ENCODE data around the gene EPB41. TPM values are rescaled to one million over a fixed set of nuclear protein-coding genes. Genes with fewer than 3 reads are reported as not detected.

Gene EPB41
- total RNA-seq, 1 experiment from 2014 or later: 40.7 TPM

- TF ChIP-seq, protein P1, sequence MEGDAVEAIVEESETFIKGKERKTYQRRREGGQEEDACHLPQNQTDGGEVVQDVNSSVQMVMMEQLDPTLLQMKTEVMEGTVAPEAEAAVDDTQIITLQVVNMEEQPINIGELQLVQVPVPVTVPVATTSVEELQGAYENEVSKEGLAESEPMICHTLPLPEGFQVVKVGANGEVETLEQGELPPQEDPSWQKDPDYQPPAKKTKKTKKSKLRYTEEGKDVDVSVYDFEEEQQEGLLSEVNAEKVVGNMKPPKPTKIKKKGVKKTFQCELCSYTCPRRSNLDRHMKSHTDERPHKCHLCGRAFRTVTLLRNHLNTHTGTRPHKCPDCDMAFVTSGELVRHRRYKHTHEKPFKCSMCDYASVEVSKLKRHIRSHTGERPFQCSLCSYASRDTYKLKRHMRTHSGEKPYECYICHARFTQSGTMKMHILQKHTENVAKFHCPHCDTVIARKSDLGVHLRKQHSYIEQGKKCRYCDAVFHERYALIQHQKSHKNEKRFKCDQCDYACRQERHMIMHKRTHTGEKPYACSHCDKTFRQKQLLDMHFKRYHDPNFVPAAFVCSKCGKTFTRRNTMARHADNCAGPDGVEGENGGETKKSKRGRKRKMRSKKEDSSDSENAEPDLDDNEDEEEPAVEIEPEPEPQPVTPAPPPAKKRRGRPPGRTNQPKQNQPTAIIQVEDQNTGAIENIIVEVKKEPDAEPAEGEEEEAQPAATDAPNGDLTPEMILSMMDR (IDR thresholded peaks at IDR 0.05; ENCODE audit: unreplicated experiment): no peak
- BruUV-seq (replicated peaks): no TSS peak
- Mint-ChIP-seq H3K9me3 (ENCODE audit: low read depth, unreplicated experiment) (no peaks in the 10 kb centered on the region), H3K36me3 (ENCODE audit: insufficient read depth, unreplicated experiment) (peaks cover 15% of the 10 kb centered on the region), H3K4me3 (ENCODE audit: low read depth, unreplicated experiment) (peak overlapping the region; percentile 61), H3K4me1 (ENCODE audit: low read depth, unreplicated experiment) (no peaks in the 10 kb centered on the region), H3K27ac (ENCODE audit: unreplicated experiment) (no peak overlapping the region), H3K27me3 (ENCODE audit: unreplicated experiment) (peaks cover 33% of the 10 kb centered on the region)
- DNase-seq: peak; percentile 24
- CTCF ChIA-PET: interaction anchor here (0.6 kb wide), 1 partner anchor 315 kb away, joined by 6 read pairs; no protein-coding TSS in a partner anchor
- intact Hi-C loops (cut with micrococcal nuclease; ENCODE audit: unreplicated experiment): no loop called here
Observed at GRCh38 chr1:29123053-29123886, 208.9 kb downstream of the EPB41 start.

DNA sequence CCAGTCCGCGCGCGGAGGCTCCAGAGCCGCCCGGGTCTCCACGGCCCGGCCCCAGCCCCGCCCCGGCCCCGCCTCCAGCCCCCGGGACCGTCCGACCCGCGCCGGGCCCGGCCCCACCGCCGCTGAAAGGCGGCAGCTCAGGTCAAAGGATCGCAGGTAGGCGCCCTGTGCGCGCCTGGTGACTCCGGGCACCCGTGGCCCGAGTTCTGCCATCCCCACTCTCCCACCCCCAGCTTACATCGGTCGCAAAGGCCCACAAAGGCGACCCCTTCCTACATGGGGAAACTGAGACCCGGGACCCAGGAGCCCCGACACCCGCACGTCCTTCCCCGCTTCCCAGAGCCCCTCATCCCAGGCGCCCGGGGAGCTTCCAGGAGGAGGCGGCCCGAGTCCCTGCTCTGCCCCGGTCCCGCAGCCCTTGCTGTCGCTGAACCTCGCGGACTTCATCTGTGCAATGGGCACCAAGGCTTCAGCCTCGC is 209.6 kb downstream of the EPB41 start, which contains the start of gene TMEM200B:
TSS of gene TMEM200B (minus strand) at position 17 of the 479 bp plus-strand sequence. CDS start 2,075 bp downstream, outside the sequence.
- CTCF ChIA-PET: interaction anchor here (0.6 kb wide), 1 partner anchor 315 kb away, joined by 6 read pairs; no protein-coding TSS in a partner anchor
- intact Hi-C loops (cut with micrococcal nuclease; ENCODE audit: unreplicated experiment): no loop called here

DNA sequence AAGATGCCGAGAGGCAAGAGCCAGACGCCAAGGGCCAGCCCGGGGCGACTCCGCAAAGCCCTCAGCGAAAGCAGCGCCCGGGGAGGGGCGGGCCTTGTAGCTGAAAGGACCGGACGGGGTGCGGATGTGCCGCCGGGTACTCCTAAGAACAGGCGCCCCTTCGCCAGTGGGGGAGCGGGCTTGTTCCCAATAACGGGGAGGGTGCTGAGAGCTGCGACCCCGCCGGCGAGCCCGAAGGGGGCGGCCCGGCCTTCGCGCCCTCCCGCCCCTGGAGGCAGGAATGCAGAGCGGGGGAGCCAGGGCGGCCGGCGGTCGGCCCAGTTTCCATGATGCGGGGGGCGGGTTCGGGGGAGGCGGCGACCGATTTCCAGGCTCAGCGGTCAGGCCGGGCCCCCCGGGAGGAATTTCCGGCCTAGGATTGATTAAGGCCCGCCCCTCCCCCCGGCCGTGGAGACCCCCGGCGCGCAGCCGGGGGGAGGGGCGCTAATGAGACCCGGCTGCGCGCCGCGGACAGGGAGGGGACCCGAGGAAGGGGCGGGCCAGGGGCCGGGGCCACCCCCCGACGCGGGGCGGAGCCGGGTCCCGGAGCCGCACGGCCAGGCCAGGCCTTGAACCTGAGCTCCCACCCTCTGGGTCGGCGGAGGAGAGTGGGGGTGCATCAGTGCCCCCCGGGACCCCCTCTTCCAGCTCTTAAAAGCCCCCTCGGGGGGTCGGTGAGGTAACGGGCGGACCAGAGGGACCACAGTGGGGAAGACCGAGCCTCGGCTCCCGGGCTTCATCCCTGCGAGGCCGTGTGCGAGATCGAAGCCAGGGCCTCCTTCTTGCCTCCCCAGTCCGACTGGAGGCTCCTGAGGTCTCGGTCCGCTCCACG is 210.2 kb downstream of the EPB41 start:
- Mint-ChIP-seq H3K27ac (ENCODE audit: unreplicated experiment) (peak overlapping the region; percentile 67), H3K36me3 (ENCODE audit: insufficient read depth, unreplicated experiment) (peaks cover 10% of the 10 kb centered on the region), H3K4me1 (ENCODE audit: low read depth, unreplicated experiment) (no peaks in the 10 kb centered on the region), H3K27me3 (ENCODE audit: unreplicated experiment) (peaks cover 39% of the 10 kb centered on the region), H3K9me3 (ENCODE audit: low read depth, unreplicated experiment) (no peaks in the 10 kb centered on the region), H3K4me3 (ENCODE audit: low read depth, unreplicated experiment) (peak overlapping the region; percentile 61)
- no TSS peak for BruUV-seq (replicated peaks)
- DNase-seq: peak; percentile 66
- CTCF ChIA-PET: no interaction called here
- intact Hi-C loops (cut with micrococcal nuclease; ENCODE audit: unreplicated experiment): no loop called here
- TF ChIP-seq, protein P1 (IDR thresholded peaks at IDR 0.05; ENCODE audit: unreplicated experiment): peak; percentile 66

More for the DNA sequence above, 209.6 kb downstream of the EPB41 start, which contains the start of gene TMEM200B:
- Mint-ChIP-seq H3K27ac (ENCODE audit: unreplicated experiment) (no peak within 1 kb of the TSS), H3K36me3 (ENCODE audit: insufficient read depth, unreplicated experiment) (peaks cover 10% of the 10 kb centered on the region), H3K9me3 (ENCODE audit: low read depth, unreplicated experiment) (no peaks in the 10 kb centered on the region), H3K27me3 (ENCODE audit: unreplicated experiment) (peaks cover 39% of the 10 kb centered on the region), H3K4me1 (ENCODE audit: low read depth, unreplicated experiment) (no peaks in the 10 kb centered on the region), H3K4me3 (ENCODE audit: low read depth, unreplicated experiment) (peak within 1 kb of the TSS; percentile 61)
- TF ChIP-seq, protein P1 (IDR thresholded peaks at IDR 0.05; ENCODE audit: unreplicated experiment): no peak
- no TSS peak for BruUV-seq (replicated peaks)
- DNase-seq: no peak

- no peaks in the 10 kb centered on the region for H3K4me1 Mint-ChIP-seq (ENCODE audit: low read depth, unreplicated experiment)
- peaks cover 10% of the 10 kb centered on the region for H3K36me3 Mint-ChIP-seq (ENCODE audit: insufficient read depth, unreplicated experiment)
- BruUV-seq (replicated peaks): no TSS peak
- no peak for DNase-seq
- no peaks in the 10 kb centered on the region for H3K9me3 Mint-ChIP-seq (ENCODE audit: low read depth, unreplicated experiment)
- peak overlapping the region; percentile 61 for H3K4me3 Mint-ChIP-seq (ENCODE audit: low read depth, unreplicated experiment)
- peaks cover 36% of the 10 kb centered on the region for H3K27me3 Mint-ChIP-seq (ENCODE audit: unreplicated experiment)
- intact Hi-C loops (cut with micrococcal nuclease; ENCODE audit: unreplicated experiment): no loop called here
- TF ChIP-seq, protein P1 (IDR thresholded peaks at IDR 0.05; ENCODE audit: unreplicated experiment): no peak
- CTCF ChIA-PET: no interaction called here
- H3K27ac Mint-ChIP-seq (ENCODE audit: unreplicated experiment): peak overlapping the region; percentile 67
Observed at GRCh38 chr1:29125237-29125641, 210.9 kb downstream of the EPB41 start.
